Measurements from ENCODE around the gene CCNE1. TPM values are rescaled to one million over a fixed set of nuclear protein-coding genes. Genes with fewer than 3 reads are reported as not detected.

The CCNE1 gene
- total RNA-seq, 4 donors from 2014 or later = 1.5 to 5.0 (median 2.9) TPM

DNA sequence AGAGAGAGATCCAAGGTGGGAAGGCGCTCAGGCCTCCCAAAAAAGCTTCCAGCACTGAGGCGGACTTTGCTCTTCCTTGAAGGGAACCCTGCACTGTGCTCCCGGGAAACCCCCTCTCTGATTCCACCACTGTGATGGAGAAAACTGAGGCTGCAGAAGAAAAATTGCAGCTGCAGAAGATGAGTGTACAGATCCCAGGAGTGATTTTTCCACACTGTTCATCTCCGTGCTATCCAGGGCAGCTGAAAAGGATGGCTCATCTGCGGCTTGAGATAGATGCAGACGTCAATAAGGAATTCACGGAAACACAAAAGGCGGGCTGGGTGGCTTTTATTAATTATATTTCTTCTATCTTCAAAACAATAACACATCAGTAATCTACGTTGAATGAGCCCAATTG, 26.2 kb downstream of the CCNE1 start:
- ATAC-seq = no peak
- TF ChIP-seq, protein P1, sequence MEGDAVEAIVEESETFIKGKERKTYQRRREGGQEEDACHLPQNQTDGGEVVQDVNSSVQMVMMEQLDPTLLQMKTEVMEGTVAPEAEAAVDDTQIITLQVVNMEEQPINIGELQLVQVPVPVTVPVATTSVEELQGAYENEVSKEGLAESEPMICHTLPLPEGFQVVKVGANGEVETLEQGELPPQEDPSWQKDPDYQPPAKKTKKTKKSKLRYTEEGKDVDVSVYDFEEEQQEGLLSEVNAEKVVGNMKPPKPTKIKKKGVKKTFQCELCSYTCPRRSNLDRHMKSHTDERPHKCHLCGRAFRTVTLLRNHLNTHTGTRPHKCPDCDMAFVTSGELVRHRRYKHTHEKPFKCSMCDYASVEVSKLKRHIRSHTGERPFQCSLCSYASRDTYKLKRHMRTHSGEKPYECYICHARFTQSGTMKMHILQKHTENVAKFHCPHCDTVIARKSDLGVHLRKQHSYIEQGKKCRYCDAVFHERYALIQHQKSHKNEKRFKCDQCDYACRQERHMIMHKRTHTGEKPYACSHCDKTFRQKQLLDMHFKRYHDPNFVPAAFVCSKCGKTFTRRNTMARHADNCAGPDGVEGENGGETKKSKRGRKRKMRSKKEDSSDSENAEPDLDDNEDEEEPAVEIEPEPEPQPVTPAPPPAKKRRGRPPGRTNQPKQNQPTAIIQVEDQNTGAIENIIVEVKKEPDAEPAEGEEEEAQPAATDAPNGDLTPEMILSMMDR (IDR thresholded peaks at IDR 0.05) = no peak
- TF ChIP-seq POLR2AphosphoS5 (IDR thresholded peaks at IDR 0.05) (no peak), POLR2A (IDR thresholded peaks at IDR 0.05) (no peak), EP300 (IDR thresholded peaks at IDR 0.05) (no peak)
- whole genome bisulfite sequencing, 2 donors (ENCODE audit: low coverage in 1 of 2) = 83 to 94% methylated on average over 6 of the region's 9 CpGs

DNA sequence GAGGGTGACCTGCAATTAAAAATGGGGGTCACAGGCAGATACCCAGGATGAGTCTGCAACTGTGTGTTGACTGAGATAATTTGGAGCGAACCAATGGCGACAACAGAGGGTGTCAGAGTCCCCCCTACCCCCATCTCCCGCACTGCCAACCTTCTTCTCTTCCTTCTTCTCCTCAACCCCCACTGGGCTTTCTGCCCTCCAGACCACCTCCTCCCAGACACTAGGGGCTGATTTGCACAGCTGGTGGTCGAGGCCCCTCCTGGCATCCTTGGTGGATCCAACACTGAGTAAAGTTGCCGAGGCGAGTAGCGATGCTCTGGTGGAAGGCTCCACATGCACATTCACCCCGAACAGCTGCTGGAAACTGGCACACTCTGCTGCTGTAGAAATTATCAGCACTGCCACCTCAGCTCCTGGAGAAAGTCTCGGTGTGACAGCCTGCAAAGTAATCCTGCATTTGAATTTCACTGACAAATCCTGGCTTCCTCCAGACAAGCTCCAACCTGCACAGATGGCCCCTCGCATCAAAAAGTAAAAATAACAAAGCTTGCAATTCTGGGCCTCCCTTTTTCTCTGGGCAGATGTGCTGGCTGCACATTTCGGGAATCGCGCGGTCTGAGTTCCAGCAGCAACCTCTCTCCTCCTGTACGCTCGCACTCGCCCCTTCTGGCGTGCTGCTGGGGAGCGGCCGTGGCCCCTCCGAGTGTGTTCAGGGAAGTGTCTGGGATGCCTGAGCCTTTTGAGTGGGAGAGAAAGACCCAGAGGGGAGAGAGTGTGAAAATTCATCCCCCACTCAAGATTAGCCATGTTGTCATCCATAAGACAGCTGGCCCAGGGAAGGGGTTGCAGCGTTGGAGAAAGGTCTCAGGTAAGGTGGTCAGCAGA, 28.5 kb downstream of the CCNE1 start:
- Histone ChIP-seq H3K4me3 (no peak overlapping the region), H3K4me1 (peaks cover 0 to 23% (median 14%) of the 10 kb centered on the region in 3 donors), H3K36me3 (no peaks in the 10 kb centered on the region), H3K27me3 (peaks cover 16% of the 10 kb centered on the region), H3K9me3 (no peaks in the 10 kb centered on the region), H3K27ac (no peak overlapping the region)
- ATAC-seq = no peak
- WGBS, 2 donors (ENCODE audit: low coverage in 1 of 2) = 55% methylated on average over 5 of the region's 22 CpGs; no CpG with 5 or more reads in 1 of the 2 donors
- no peak for TF ChIP-seq POLR2AphosphoS5 (IDR thresholded peaks at IDR 0.05)
- no peak for TF ChIP-seq POLR2A (IDR thresholded peaks at IDR 0.05)
- TF ChIP-seq, protein P1 (IDR thresholded peaks at IDR 0.05) = no peak
- no peak for TF ChIP-seq EP300 (IDR thresholded peaks at IDR 0.05)

More for the DNA sequence above, 26.2 kb downstream of the CCNE1 start:
- Histone ChIP-seq H3K4me3 (no peak overlapping the region), H3K4me1 (peaks cover 0 to 7% (median 2%) of the 10 kb centered on the region in 3 donors), H3K27me3 (peaks cover 27% of the 10 kb centered on the region), H3K9me3 (no peaks in the 10 kb centered on the region), H3K27ac (no peak overlapping the region), H3K36me3 (no peaks in the 10 kb centered on the region)

DNA sequence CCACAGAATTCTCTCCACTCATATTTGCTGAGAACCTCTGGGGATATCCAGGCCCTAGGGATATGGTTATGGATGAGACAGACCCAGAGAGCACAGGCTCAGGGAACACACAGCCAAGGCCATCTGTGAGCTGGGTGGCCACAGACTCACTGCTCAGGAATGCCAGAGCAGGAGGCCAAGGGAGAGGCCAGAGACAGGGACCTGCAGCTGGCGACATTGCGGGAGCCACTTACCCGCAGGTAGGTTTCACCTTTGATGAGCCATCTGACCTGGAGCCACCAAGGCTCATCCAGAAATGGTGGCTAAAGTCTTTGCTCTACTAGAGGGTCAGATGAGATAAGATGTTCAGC, 29.4 kb downstream of the CCNE1 start:
- no peak for ATAC-seq
- Histone ChIP-seq H3K4me1 (peaks cover 0 to 29% (median 16%) of the 10 kb centered on the region in 3 donors), H3K36me3 (no peaks in the 10 kb centered on the region), H3K27me3 (peaks cover 16% of the 10 kb centered on the region), H3K27ac (no peak overlapping the region), H3K9me3 (no peaks in the 10 kb centered on the region), H3K4me3 (no peak overlapping the region)
- 100% methylated on average over 1 of the region's 3 CpGs; no CpG with 5 or more reads in 1 of the 2 donors for WGBS, 2 donors (ENCODE audit: low coverage in 1 of 2)
- TF ChIP-seq, protein P1 (IDR thresholded peaks at IDR 0.05) = no peak
- TF ChIP-seq POLR2A (IDR thresholded peaks at IDR 0.05) (no peak), POLR2AphosphoS5 (IDR thresholded peaks at IDR 0.05) (no peak), EP300 (IDR thresholded peaks at IDR 0.05) (no peak)

DNA sequence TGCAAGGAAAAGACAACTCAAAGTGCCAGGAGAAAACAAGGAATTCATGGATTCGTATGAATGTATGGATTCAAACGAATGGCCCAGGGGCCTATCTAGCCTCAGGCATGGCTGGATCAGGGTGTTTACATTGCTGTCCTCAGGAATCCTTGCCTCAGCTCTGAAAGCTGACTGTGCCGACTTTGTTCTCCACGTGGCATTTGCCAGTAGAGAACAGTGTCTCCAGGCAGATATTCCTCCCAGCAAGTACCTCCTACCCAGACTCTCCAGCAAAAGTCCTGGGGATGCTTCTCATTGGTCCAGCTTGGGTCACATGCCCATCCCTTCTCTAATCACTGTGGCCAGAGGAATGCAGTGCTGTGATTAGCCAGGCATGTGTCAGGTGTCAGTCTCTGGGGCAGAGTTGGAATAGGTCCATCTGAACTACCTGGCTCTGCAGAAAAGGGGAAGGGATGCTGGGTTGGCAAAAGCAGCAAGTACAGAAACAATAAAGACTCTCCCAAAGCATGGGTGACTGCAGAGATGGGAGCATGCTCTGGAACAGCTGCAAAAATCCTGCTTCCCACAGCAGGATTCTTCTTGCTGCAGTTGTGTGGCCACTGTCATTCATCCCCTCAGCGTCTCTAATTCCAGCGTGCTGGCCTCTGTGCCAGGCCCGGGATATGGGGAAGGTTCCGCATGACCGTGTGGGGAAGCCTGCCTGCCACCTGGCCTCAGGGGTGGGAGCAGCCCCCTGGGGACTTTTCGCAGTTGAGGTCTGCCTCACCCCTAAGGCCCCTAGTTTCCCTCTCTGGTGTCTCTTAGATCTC, 30.0 kb downstream of the CCNE1 start:
- WGBS, 2 donors (ENCODE audit: low coverage in 1 of 2) = 39 to 78% methylated on average over 4 to 6 of the region's 10 CpGs

More for the DNA sequence above, 30.0 kb downstream of the CCNE1 start:
- Histone ChIP-seq H3K4me3 (no peak overlapping the region), H3K4me1 (peaks cover 0 to 29% (median 16%) of the 10 kb centered on the region in 3 donors), H3K36me3 (no peaks in the 10 kb centered on the region), H3K27me3 (peaks cover 16% of the 10 kb centered on the region), H3K9me3 (no peaks in the 10 kb centered on the region), H3K27ac (no peak overlapping the region)
- ATAC-seq = no peak
- TF ChIP-seq POLR2AphosphoS5 (IDR thresholded peaks at IDR 0.05) = no peak
- TF ChIP-seq, protein P1 (IDR thresholded peaks at IDR 0.05) = no peak
- no peak for TF ChIP-seq EP300 (IDR thresholded peaks at IDR 0.05)
- no peak for TF ChIP-seq POLR2A (IDR thresholded peaks at IDR 0.05)

Measured in gastroesophageal sphincter (tissue), 4 donors.